H1 (cell line): Measurements from ENCODE around the gene GRAMD4. TPM values are rescaled to one million over a fixed set of nuclear protein-coding genes. Genes with fewer than 3 reads are reported as not detected.

Experiments
- CTCF ChIA-PET: fragments of 300-600 bp; sonication (Branson Sonifier 250); formaldehyde crosslinking; loops from one replicate; lab custom pipeline; 2021; ENCODE audit not compliant: partially characterized antibody; lab: Charles Lee
- POLR2A ChIA-PET: fragments of 300-600 bp; sonication (Branson Sonifier 250); formaldehyde crosslinking; loops from one replicate; lab custom pipeline; 2021; ENCODE audit warnings: inconsistent platforms; ENCODE audit not compliant: partially characterized antibody; lab: Charles Lee
- DNase-seq, 2 experiments: peaks; one replicate each; pipeline versions ENCODE4 v3.0.0 to v3.0.0-alpha.2; 2010 to 2022; ENCODE audit warnings: low spot score in 2 of 2, low read depth in 1 of 2, mixed read lengths in 1 of 2
- FAIRE-seq: peaks from 2 replicates; lab custom pipeline; 2011; peaks lifted over from hg19 to GRCh38; lab: Jason Lieb, UNC
- H2AFZ ChIP-seq: 2 replicates; pipeline ENCODE4 v1.8.1; 2012; ENCODE audit warnings: low read length, inconsistent platforms
- H2AK5ac ChIP-seq: 2 replicates; pipeline ENCODE4 v1.6.1; 2013; ENCODE audit warnings: low read depth, low read length
- H2BK120ac ChIP-seq: replicated peaks from 2 replicates; pipeline ENCODE3; 2013; ENCODE audit warnings: low read depth, low read length, inconsistent platforms
- H2BK12ac ChIP-seq: 2 replicates; pipeline ENCODE4 v1.6.1; 2013; ENCODE audit warnings: low read depth, low read length
- H2BK15ac ChIP-seq: 2 replicates; pipeline ENCODE4 v1.6.1; 2013; ENCODE audit warnings: low read length
- H2BK20ac ChIP-seq: 2 replicates; pipeline ENCODE4 v1.6.1; 2013; ENCODE audit warnings: low read length
- H2BK5ac ChIP-seq: 2 replicates; pipeline ENCODE4 v1.6.1; 2013; ENCODE audit warnings: low read depth, low read length
- H3K14ac ChIP-seq: 2 replicates; pipeline ENCODE4 v1.6.1; 2013; ENCODE audit warnings: inconsistent platforms; ENCODE audit not compliant: insufficient read length
- H3K18ac ChIP-seq: 2 replicates; pipeline ENCODE4 v1.6.1; 2013; ENCODE audit warnings: low read length; ENCODE audit errors: extremely low read depth
- H3K23ac ChIP-seq: 2 replicates; pipeline ENCODE4 v1.6.1; 2013; ENCODE audit warnings: inconsistent platforms; ENCODE audit not compliant: insufficient read length
- H3K23me2 ChIP-seq: 2 replicates; pipeline ENCODE4 v1.6.1; 2013; ENCODE audit warnings: low read depth, low read length
- H3K27ac ChIP-seq: 2 replicates; pipeline ENCODE4 v1.6.1; 2011; ENCODE audit warnings: low read depth, low read length, inconsistent platforms
- H3K27me3 ChIP-seq, 4 experiments: replicated peaks in 1 of 4; 1 replicate in 1 of 4; 2 replicates in 3 of 4; pipeline versions ENCODE4 v1.6.1 to v1.8.1; 2011 to 2013; ENCODE audit warnings: low read length in 3 of 4, mild to moderate bottlenecking in 3 of 4, inconsistent platforms in 2 of 4, mixed read lengths in 2 of 4, moderate library complexity in 1 of 4; ENCODE audit not compliant: control insufficient read depth in 3 of 4, insufficient read depth in 3 of 4; ENCODE audit errors: extremely low read depth in 1 of 4
- H3K36me3 ChIP-seq, 4 experiments: 2 replicates each; pipeline versions ENCODE4 v1.6.1 to v1.8.1; 2011 to 2013; ENCODE audit warnings: mild to moderate bottlenecking in 4 of 4, low read length in 3 of 4, moderate library complexity in 2 of 4, control low read depth in 1 of 4, inconsistent platforms in 1 of 4; ENCODE audit not compliant: insufficient read depth in 4 of 4, control insufficient read depth in 2 of 4
- H3K4ac ChIP-seq: replicated peaks from 2 replicates; pipeline ENCODE3; 2013; ENCODE audit warnings: low read length, low read depth, mixed read lengths, inconsistent platforms; ENCODE audit not compliant: insufficient read length
- H3K4me1 ChIP-seq, 4 experiments: replicated peaks in 1 of 4; 1 replicate in 1 of 4; 2 replicates in 3 of 4; pipeline versions ENCODE4 v1.6.1 to v1.8.1; 2011 to 2013; ENCODE audit warnings: low read length in 3 of 4, inconsistent platforms in 2 of 4, mixed read lengths in 1 of 4; ENCODE audit not compliant: insufficient read depth in 4 of 4, control insufficient read depth in 3 of 4
- H3K4me2 ChIP-seq, 2 experiments: 2 replicates each; pipeline versions ENCODE4 v1.6.1 to v1.8.1; 2011 to 2013; ENCODE audit warnings: low read depth in 2 of 2, low read length in 2 of 2, control low read depth in 1 of 2, inconsistent platforms in 1 of 2, mild to moderate bottlenecking in 1 of 2; ENCODE audit not compliant: insufficient read depth in 1 of 2
- H3K4me3 ChIP-seq, 4 experiments: fragments of 200-600, 300-600 bp in 1 of 4; sonication (generic), shearing (Covaris generic), sonication (Bioruptor Twin) in 1 of 4; 2 replicates each; pipeline versions ENCODE4 v1.5.1 to v1.8.1; 2011 to 2016; ENCODE audit warnings: low read length in 4 of 4, low read depth in 3 of 4, control low read depth in 2 of 4, inconsistent platforms in 2 of 4, mild to moderate bottlenecking in 2 of 4, mixed read lengths in 1 of 4, moderate library complexity in 1 of 4; ENCODE audit not compliant: insufficient read depth in 2 of 4; ENCODE audit errors: extremely low read depth in 1 of 4
- H3K56ac ChIP-seq: replicated peaks from 2 replicates; pipeline ENCODE3; 2013; ENCODE audit warnings: low read depth, mild to moderate bottlenecking, mixed read lengths, low read length, inconsistent platforms; ENCODE audit not compliant: insufficient read length
- H3K79me1 ChIP-seq: 2 replicates; pipeline ENCODE4 v1.6.1; 2013; ENCODE audit warnings: low read depth, low read length, control low read depth
- H3K79me2 ChIP-seq, 2 experiments: 2 replicates each; pipeline versions ENCODE4 v1.6.1 to v1.8.1; 2012 to 2013; ENCODE audit warnings: low read length in 2 of 2, mild to moderate bottlenecking in 2 of 2, inconsistent platforms in 1 of 2; ENCODE audit not compliant: insufficient read depth in 2 of 2, control insufficient read depth in 1 of 2
- H3K9ac ChIP-seq, 4 experiments: replicated peaks in 1 of 4; 1 replicate in 1 of 4; 2 replicates in 3 of 4; pipeline versions ENCODE4 v1.6.1 to v1.8.1; 2011 to 2013; ENCODE audit warnings: low read depth in 3 of 4, low read length in 3 of 4, control low read depth in 2 of 4, mild to moderate bottlenecking in 2 of 4, moderate library complexity in 2 of 4, inconsistent platforms in 1 of 4; ENCODE audit errors: extremely low read depth in 1 of 4
- H3K9me3 ChIP-seq, 2 experiments: 2 replicates each; pipeline versions ENCODE4 v1.6.1 to v1.8.1; 2012 to 2013; ENCODE audit warnings: mild to moderate bottlenecking in 2 of 2, moderate library complexity in 2 of 2, control low read depth in 1 of 2, inconsistent platforms in 1 of 2, low read depth in 1 of 2, low read length in 1 of 2, mixed read lengths in 1 of 2; ENCODE audit not compliant: insufficient read depth in 2 of 2
- H4K20me1 ChIP-seq, 2 experiments: replicated peaks in 1 of 2; 2 replicates each; pipeline versions ENCODE3 to v1.8.1; 2011 to 2013; ENCODE audit warnings: inconsistent platforms in 2 of 2, low read length in 2 of 2, mild to moderate bottlenecking in 1 of 2; ENCODE audit not compliant: insufficient read depth in 2 of 2, control insufficient read depth in 1 of 2
- H4K5ac ChIP-seq: 2 replicates; pipeline ENCODE4 v1.6.1; 2013; ENCODE audit warnings: low read length, low read depth, mixed read lengths, inconsistent platforms; ENCODE audit not compliant: insufficient read length
- H4K8ac ChIP-seq: 2 replicates; pipeline ENCODE4 v1.8.0; 2013; ENCODE audit warnings: mild to moderate bottlenecking, moderate library complexity, low read length, inconsistent platforms; ENCODE audit not compliant: insufficient read depth; ENCODE audit errors: extremely low read depth
- H4K91ac ChIP-seq: replicated peaks from 2 replicates; pipeline ENCODE3; 2013; ENCODE audit warnings: low read length, mixed read lengths, inconsistent platforms; ENCODE audit not compliant: insufficient read length
- CTCF ChIP-seq, 3 experiments: IDR thresholded peaks; 1 replicate in 2 of 3; 2 replicates in 1 of 3; pipeline versions ENCODE4 v1.5.1 to v1.6.1; 2011; ENCODE audit warnings: low read length in 3 of 3, mild to moderate bottlenecking in 3 of 3, inconsistent platforms in 2 of 3, low read depth in 1 of 3, moderate library complexity in 1 of 3; ENCODE audit not compliant: insufficient read depth in 1 of 3; ENCODE audit errors: control extremely low read depth in 1 of 3
- RXRA ChIP-seq: IDR thresholded peaks from 2 replicates; pipeline ENCODE4 v1.6.1; 2011; ENCODE audit warnings: low read depth, mild to moderate bottlenecking, low read length, moderate library complexity; ENCODE audit not compliant: insufficient read depth
- SIX5 ChIP-seq: IDR thresholded peaks from 2 replicates; pipeline ENCODE4 v1.6.1; 2011; ENCODE audit warnings: mild to moderate bottlenecking, low read depth, low read length
- TCF12 ChIP-seq: IDR thresholded peaks from 2 replicates; pipeline ENCODE4 v1.6.1; 2011; ENCODE audit warnings: low read depth, mild to moderate bottlenecking, low read length
- WGBS, 2 experiments: shearing (Covaris generic) in 1 of 2; methylation state at CpG; one replicate each; pipeline versions ENCODE4 v1.1.6 to v1.1.7; 2013 to 2015; ENCODE audit warnings: low lambda C conversion rate in 2 of 2, mixed read lengths in 2 of 2, inconsistent platforms in 1 of 2, low coverage in 1 of 2, missing lambda C conversion rate in 1 of 2; ENCODE audit not compliant: insufficient replicate concordance in 2 of 2, insufficient coverage in 1 of 2, insufficient read length in 1 of 2; ENCODE audit errors: extremely low coverage in 1 of 2, missing lambda C conversion rate in 1 of 2; 5-methylcytosine and 5-hydroxymethylcytosine counted together
- polyA plus RNA-seq, 7 experiments: library from polyadenylated mRNA; depleted of rRNA in 3 of 7; stranded (reverse) in 5 of 7; unstranded in 2 of 7; fragments of >200 nt in 5 of 7; fragments of 200-250 nt in 2 of 7; gene quantifications; 1 replicate in 5 of 7; 2 replicates in 1 of 7; 4 replicates in 1 of 7; pipeline versions ENCODE4 v1.2.1 to v1.2.3, GENCODE V29; 2011 to 2013; ENCODE audit warnings: missing spikeins in 2 of 7, mixed read lengths in 2 of 7
- total RNA-seq: library from RNA; stranded (reverse); fragmentation: NEBNext Ultra II Directional; extraction: Animal tissue kit (Norgen Biotek cat#: 25700); gene quantifications from 2 replicates; pipeline ENCODE4 v1.2.1, GENCODE V29; 2021

GRAMD4 gene
- total and polyA plus RNA-seq, 2 of the 8 experiments (the other 6 are each of a cell fraction or from before 2014, with no cell fraction given): 7.9 to 25.6 TPM

- Histone ChIP-seq H3K4me2 (no peak overlapping the region), H3K18ac (no peak overlapping the region), H3K9ac (no peak overlapping the region), H3K56ac (no peak overlapping the region), H4K91ac (no peak overlapping the region), H3K23ac (no peak overlapping the region), H3K36me3 (no peaks in the 10 kb centered on the region; a peak in 1 of 8 replicates), H3K27me3 (no peaks in the 10 kb centered on the region), H4K5ac (no peak overlapping the region), H2BK20ac (no peak overlapping the region), H2AK5ac (no peak overlapping the region), H3K27ac (no peak overlapping the region), H2BK12ac (no peak overlapping the region), H3K79me2 (no peaks in the 10 kb centered on the region), H3K9me3 (no peaks in the 10 kb centered on the region), H3K14ac (no peak overlapping the region), H4K20me1 (peaks cover 0 to 3% of the 10 kb centered on the region in 2 experiments), H3K79me1 (no peaks in the 10 kb centered on the region), H3K4me3 (no peak overlapping the region), H3K4me1 (no peaks in the 10 kb centered on the region), H2BK120ac (no peak overlapping the region), H4K8ac (no peak overlapping the region), H2BK5ac (no peak overlapping the region), H3K23me2 (peaks cover 3% of the 10 kb centered on the region; the same call in 1 of the 2 replicates), H2BK15ac (no peak overlapping the region), H2AFZ (no peak overlapping the region), H3K4ac (no peak overlapping the region)
- WGBS, 2 experiments: 89% methylated on average over 20 of the region's 31 CpGs; no CpG with 5 or more reads in 1 of the 2 experiments
- no peak for DNase-seq
- CTCF ChIA-PET: interaction anchor here (0.6 to 1.3 kb wide), 4 partner anchors 17 to 114 kb away, joined by 3 to 4 read pairs (median 3); no protein-coding TSS in a partner anchor
- POLR2A ChIA-PET: no interaction called here
- TF ChIP-seq TCF12: no peak
- no peak for TF ChIP-seq RXRA
- TF ChIP-seq SIX5: no peak
- no peak for TF ChIP-seq CTCF (IDR thresholded peaks at IDR 0.05; ENCODE audit: control extremely low read depth in 1 of 3, insufficient read depth in 1 of 3, low read depth in 1 of 3, low read length in 3 of 3)
- TF ChIP-seq, all 59 proteins: peak for 0
- no peak for FAIRE-seq
Observed at GRCh38 chr22:46678003-46678657, 57.9 kb downstream of the GRAMD4 start.
